HL-60 (cell line): ENCODE measurements around the gene HRCT1.

Experiments
- DNase-seq, 2 experiments: peaks; one replicate each; pipeline ENCODE4 v3.0.0-alpha.2; 2010 to 2020; ENCODE audit warnings: low read depth in 1 of 2, low spot score in 1 of 2
- H3K27ac ChIP-seq: fragments of 250-450 bp; sonication (Bioruptor Pico); replicated peaks from 2 replicates; pipeline ENCODE4 v1.5.1; 2020; ENCODE audit warnings: mild to moderate bottlenecking, moderate library complexity
- H3K27me3 ChIP-seq: fragments of 250-450 bp; sonication (Bioruptor Pico); 2 replicates; pipeline ENCODE4 v1.5.1; 2021; ENCODE audit warnings: mild to moderate bottlenecking, moderate library complexity; ENCODE audit not compliant: insufficient read depth, poor library complexity, severe bottlenecking
- H3K4me3 ChIP-seq: replicated peaks from 2 replicates; pipeline ENCODE4 v1.5.1; 2011; ENCODE audit warnings: mild to moderate bottlenecking, control low read depth, low read length; ENCODE audit not compliant: insufficient read depth
- GABPA ChIP-seq: IDR thresholded peaks from 2 replicates; pipeline ENCODE4 v1.6.1; 2012; ENCODE audit warnings: low read depth
- POLR2AphosphoS5 ChIP-seq: IDR thresholded peaks from 2 replicates; pipeline ENCODE4 v1.6.1; 2012; ENCODE audit warnings: low read depth
- SPI1 ChIP-seq: IDR thresholded peaks from 2 replicates; pipeline ENCODE4 v1.6.1; 2012; ENCODE audit warnings: low read depth, mild to moderate bottlenecking, borderline replicate concordance
- TF ChIP-seq, protein P1 (sequence below): IDR thresholded peaks from 2 replicates; pipeline ENCODE4 v1.6.1; 2012; ENCODE audit warnings: low read depth; ENCODE audit not compliant: insufficient replicate concordance
- TF ChIP-seq, protein P2 (sequence below): IDR thresholded peaks from one replicate; pipeline ENCODE4 v1.5.1; 2011; ENCODE audit warnings: low read length, control low read depth, inconsistent platforms; ENCODE audit not compliant: insufficient read depth

Gene HRCT1

DNA sequence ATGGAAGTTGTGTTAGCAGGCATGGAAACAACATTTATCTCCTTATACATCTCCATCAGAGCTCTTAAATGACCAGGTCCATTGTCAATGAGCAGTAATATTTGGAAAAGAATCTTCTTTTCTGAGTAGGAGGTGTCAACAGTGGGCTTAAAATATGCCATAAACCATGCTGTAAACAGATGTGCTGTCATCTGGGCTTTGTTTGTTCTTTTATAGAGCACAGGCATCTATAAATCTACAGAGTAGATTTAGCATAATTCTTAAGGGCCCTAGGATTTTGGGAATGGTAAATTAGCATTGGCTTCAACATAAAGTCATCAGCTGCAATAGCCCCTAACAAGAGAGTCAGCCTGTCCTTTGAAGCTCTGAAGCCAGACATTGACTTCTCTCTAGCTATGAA, 7.7 kb upstream of the HRCT1 start:
- Histone ChIP-seq H3K4me3 (no peak overlapping the region), H3K27ac (no peak overlapping the region), H3K27me3 (peaks cover 12% of the 10 kb centered on the region)
- TF ChIP-seq, protein P1, sequence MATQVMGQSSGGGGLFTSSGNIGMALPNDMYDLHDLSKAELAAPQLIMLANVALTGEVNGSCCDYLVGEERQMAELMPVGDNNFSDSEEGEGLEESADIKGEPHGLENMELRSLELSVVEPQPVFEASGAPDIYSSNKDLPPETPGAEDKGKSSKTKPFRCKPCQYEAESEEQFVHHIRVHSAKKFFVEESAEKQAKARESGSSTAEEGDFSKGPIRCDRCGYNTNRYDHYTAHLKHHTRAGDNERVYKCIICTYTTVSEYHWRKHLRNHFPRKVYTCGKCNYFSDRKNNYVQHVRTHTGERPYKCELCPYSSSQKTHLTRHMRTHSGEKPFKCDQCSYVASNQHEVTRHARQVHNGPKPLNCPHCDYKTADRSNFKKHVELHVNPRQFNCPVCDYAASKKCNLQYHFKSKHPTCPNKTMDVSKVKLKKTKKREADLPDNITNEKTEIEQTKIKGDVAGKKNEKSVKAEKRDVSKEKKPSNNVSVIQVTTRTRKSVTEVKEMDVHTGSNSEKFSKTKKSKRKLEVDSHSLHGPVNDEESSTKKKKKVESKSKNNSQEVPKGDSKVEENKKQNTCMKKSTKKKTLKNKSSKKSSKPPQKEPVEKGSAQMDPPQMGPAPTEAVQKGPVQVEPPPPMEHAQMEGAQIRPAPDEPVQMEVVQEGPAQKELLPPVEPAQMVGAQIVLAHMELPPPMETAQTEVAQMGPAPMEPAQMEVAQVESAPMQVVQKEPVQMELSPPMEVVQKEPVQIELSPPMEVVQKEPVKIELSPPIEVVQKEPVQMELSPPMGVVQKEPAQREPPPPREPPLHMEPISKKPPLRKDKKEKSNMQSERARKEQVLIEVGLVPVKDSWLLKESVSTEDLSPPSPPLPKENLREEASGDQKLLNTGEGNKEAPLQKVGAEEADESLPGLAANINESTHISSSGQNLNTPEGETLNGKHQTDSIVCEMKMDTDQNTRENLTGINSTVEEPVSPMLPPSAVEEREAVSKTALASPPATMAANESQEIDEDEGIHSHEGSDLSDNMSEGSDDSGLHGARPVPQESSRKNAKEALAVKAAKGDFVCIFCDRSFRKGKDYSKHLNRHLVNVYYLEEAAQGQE = no peak
- no peak for TF ChIP-seq POLR2AphosphoS5
- no peak for TF ChIP-seq GABPA
- no peak for TF ChIP-seq SPI1
- TF ChIP-seq, protein P2, sequence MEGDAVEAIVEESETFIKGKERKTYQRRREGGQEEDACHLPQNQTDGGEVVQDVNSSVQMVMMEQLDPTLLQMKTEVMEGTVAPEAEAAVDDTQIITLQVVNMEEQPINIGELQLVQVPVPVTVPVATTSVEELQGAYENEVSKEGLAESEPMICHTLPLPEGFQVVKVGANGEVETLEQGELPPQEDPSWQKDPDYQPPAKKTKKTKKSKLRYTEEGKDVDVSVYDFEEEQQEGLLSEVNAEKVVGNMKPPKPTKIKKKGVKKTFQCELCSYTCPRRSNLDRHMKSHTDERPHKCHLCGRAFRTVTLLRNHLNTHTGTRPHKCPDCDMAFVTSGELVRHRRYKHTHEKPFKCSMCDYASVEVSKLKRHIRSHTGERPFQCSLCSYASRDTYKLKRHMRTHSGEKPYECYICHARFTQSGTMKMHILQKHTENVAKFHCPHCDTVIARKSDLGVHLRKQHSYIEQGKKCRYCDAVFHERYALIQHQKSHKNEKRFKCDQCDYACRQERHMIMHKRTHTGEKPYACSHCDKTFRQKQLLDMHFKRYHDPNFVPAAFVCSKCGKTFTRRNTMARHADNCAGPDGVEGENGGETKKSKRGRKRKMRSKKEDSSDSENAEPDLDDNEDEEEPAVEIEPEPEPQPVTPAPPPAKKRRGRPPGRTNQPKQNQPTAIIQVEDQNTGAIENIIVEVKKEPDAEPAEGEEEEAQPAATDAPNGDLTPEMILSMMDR = no peak
- DNase-seq = no peak

DNA sequence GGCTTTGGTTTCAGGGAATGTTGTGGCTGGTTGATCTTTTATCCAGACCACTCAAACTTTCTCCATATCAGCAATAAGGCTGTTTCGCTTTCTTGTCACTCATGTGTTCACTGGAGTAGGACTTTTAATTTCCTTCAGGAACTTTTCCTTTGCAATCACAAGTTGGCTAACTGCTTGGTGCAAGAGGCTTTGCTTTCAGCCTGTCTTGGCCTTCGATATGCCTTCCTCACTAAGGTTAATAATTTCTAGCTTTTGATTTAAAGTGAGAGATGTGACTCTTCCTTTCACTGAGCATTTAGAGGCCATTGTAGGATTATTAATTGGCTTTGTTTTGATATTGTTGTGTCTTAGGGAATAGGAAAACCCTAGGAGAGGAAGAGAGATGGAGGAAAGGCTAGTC, 7.0 kb upstream of the HRCT1 start:
- Histone ChIP-seq H3K4me3 (no peak overlapping the region), H3K27me3 (peaks cover 9% of the 10 kb centered on the region)
- TF ChIP-seq, protein P2 = no peak
- TF ChIP-seq POLR2AphosphoS5 (no peak), GABPA (no peak), SPI1 (no peak)
- TF ChIP-seq, protein P1 = no peak

DNA sequence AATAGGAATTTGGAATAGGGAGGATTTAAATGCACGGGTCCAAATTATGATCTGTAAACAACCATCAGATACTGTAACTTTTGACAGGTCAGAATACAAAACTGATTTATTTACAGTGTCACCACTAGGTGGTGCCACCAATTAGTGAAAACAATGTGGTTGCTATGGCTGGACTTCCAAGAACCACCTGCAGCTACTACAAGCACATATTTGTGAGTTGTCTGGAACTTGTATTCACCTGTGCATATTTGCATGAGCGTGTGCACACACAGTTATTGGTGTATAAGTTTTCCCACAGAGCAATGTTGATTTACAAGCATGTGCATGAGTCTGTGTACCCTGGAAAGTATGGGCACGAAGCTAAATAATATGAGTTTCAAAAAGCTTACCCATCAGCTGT, 3.0 kb upstream of the HRCT1 start:
- Histone ChIP-seq H3K4me3 (no peak overlapping the region), H3K27ac (no peak overlapping the region), H3K27me3 (peaks cover 11% of the 10 kb centered on the region)
- DNase-seq = peak in 1 of 2 experiments; percentile 35
- TF ChIP-seq GABPA = no peak
- TF ChIP-seq, protein P2 = peak; percentile 43

More for the DNA sequence above, 7.0 kb upstream of the HRCT1 start:
- no peak for DNase-seq
- H3K27ac ChIP-seq = no peak overlapping the region

DNA sequence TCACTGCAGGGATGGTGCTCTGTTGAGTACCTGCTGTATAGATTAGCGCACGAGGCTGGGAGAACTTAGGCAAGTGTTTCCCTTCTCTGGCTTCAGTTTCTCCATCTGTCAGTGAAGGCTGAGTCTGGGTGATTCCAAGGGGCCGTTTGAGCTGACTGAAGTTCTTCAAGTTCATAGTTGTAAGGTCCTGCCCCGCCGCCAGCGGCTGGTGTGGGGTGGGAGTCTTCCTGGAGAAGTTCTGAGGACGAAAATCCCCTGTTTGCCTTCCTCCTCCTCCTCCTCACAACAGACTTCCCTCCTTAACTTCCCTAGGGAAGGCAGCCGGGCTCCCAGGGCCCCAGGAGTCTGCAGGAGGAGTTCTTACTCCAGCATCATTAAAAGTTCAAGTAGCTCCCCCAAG, 1.7 kb upstream of the HRCT1 start:
- no peak for DNase-seq
- H3K4me3 ChIP-seq = no peak overlapping the region
- H3K27ac ChIP-seq = no peak overlapping the region
- TF ChIP-seq, protein P1 = no peak
- no peak for TF ChIP-seq POLR2AphosphoS5
- no peak for TF ChIP-seq SPI1
- no peak for TF ChIP-seq GABPA
- TF ChIP-seq, protein P2 = no peak
- peaks cover 6% of the 10 kb centered on the region for H3K27me3 ChIP-seq
